HG02943 (cell line): ENCODE results near the gene ROBO1.

Experiments
- ATAC-seq: cut with Tn5 transposase; IDR thresholded peaks from one replicate; pipeline ENCODE4 v1.9.1; 2021; ENCODE audit warnings: mild to moderate bottlenecking, low read depth, moderate library complexity; ENCODE audit not compliant: unreplicated experiment

Gene ROBO1

DNA sequence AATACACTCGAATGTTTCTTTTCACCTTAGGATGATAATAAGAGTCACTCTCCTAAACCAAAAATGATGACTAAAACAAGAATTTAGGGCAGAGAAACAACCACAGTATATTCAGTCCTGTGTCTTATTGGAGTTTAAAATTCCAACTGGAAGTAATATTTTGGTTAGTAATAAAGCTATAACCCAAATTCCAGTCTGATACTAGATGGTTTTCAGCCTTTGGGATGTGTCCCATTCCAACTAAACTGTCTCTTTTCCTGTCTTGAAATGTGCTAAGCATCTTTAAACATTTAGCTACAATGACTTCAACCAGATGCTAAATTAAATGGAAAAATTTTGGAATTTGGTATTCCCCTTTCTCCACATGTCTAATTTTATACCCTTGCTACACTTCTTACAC, 510.0 kb downstream of the ROBO1 start:
- no peak for ATAC-seq

GRCh38 chr3:79255702-79256101, 512.1 kb downstream of the ROBO1 start:
- no peak for ATAC-seq

GRCh38 chr3:79255292-79255691, 512.5 kb downstream of the ROBO1 start:
- no peak for ATAC-seq

DNA sequence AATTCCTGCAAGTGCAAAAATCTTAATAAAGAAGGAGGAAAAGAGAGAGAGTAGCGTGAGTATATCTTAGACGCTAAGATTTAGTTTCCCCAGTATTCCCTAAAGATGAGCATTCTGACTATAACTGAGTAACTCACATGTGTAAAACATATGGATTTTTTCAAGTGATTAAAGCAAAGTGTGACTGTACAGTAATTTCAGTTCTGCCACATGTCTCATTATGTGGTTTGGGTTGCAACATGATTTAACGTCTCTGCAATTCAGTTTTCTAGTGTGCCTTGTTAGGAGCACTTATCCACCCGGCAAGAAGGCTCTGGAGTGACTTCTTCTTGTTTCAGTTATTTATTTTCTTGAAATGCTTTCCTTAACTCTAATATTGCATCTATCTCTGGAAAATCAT, 514.1 kb downstream of the ROBO1 start:
- ATAC-seq = no peak

GRCh38 chr3:79253271-79253670, 514.5 kb downstream of the ROBO1 start:
- ATAC-seq = no peak

GRCh38 chr3:79250746-79251145, 517.1 kb downstream of the ROBO1 start:
- no peak for ATAC-seq

- ATAC-seq = no peak
Measured at GRCh38 chr3:79249701-79250100, 518.1 kb downstream of the ROBO1 start.

DNA sequence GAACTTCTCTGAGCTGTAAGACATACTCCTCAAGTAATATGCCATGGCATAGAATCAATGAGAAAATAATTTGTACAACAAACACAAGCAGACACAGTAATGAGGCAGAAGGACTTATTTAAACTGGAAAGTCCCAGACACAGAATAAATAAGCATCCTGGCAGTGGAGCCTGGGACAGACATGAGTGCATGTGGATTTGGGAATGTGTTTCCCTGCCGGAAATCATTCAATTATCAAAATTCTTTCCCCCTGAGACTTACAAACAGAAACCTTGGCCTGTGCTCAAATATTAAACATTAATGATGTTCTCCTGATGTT, 520.1 kb downstream of the ROBO1 start:
- ATAC-seq = no peak

DNA sequence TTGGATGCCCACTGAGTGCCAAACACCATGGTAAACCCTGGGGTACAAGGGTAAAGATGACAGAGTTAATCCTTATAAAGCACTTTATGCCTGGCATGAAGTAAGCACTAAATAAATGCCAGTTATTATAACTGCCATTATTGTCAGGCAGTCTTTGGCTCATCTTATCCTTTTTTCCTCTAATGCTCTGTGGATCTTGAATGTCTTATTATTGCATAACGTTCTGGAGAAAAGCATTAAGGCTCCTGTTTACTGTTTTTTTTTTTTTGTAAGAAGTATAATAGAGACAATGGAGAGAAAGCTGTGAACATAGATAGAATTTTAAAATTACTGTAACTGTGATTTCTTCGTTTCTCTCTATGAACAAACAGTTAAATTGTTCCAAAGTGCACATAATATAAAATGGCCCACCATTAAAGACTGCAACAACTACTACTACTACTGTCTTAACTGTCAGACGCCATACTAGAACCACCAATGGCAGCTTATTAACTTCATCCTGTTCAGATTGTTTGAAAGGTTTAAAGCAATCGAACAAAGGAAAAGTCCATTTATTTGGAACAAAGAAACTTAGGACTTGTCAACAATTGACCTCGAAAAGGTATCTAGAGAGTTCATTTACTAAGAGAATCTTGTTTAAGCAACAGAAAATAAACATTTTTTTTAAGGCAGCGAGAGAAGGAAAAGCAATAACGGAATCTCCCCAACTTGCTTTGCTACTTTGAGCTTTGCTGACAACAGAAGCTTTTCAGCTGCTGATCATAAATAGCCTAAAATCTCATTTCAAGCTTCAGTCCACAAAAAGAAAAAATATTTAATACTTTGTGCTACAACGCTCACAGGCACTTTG, 520.7 kb downstream of the ROBO1 start:
- no peak for ATAC-seq

- no peak for ATAC-seq
Measured at GRCh38 chr3:79245284-79246138, 522.3 kb downstream of the ROBO1 start.

DNA sequence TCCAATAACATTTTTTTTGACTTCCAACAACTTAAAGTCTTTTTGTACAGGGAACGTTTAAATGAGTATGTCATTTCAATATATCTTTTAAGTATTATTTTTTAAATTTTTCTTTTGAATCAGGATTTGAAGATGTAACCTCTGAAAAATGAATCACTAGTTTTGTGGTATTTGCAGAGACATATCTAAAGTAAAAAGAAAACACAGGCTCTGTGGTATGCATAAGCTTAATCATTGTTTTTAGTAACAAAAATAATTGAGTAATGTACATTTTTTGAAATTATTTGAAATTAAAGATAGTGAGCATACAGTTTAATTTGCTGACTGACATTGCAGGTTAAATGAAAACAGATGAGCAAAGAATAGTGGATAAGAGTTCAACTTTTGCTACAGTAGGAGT, 531.3 kb downstream of the ROBO1 start:
- no peak for ATAC-seq

- no peak for ATAC-seq
Measured at GRCh38 chr3:79233431-79234060, 534.3 kb downstream of the ROBO1 start.

DNA sequence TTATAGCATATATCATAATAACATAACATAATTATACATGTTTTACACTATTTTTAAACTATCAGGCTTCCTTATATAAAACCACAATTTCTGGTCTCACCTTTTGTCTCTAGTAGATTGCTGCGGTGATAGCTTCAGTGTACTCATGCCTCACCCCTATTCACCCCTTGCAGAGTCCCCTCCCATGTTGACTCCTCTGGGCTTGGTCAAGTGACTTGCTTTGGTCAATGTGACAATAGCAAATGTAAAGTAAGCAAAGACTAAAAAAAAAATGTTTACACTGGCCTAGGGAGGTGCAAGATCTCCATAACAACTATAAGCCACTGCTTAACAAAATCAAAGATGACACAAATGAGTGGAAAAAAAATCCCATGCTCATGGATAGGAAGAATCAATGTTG, 537.5 kb downstream of the ROBO1 start:
- ATAC-seq = no peak

DNA sequence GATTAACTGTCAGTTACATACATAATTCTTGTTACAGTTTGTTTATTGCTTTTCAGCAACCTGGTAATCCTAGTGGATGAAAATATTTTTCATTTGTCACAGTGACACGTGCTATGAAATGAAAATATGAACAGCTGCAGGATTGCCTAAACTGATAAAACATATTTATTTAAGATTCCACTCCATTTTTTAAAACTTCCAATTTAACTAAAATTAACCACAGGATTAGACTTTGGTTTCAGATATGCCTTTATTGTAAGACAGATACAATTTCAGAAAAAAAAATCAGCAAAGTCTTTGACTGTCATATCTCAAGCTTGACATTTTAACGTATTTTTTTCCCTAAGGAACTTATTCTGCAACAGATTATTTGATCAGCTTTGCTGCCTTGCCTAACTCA, 550.7 kb downstream of the ROBO1 start:
- ATAC-seq = no peak

DNA sequence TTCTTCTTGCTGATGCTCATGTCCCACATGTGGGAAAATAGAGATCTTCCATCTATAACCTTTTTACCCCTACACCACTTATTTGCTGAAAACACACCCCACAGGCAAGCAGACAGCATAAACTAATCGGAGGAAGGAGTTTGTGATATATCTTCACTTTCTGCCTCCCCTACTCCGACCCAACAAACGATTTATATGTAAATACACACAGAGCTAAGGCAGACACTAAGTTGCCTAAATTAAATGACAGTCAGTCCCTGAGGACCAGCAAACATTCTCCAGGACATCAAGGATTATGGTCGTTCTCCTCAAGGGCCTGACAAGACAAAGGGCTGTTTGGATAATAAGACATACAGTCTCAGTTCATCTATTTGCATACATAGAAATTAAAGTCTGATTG, 552.5 kb downstream of the ROBO1 start:
- ATAC-seq = no peak

DNA sequence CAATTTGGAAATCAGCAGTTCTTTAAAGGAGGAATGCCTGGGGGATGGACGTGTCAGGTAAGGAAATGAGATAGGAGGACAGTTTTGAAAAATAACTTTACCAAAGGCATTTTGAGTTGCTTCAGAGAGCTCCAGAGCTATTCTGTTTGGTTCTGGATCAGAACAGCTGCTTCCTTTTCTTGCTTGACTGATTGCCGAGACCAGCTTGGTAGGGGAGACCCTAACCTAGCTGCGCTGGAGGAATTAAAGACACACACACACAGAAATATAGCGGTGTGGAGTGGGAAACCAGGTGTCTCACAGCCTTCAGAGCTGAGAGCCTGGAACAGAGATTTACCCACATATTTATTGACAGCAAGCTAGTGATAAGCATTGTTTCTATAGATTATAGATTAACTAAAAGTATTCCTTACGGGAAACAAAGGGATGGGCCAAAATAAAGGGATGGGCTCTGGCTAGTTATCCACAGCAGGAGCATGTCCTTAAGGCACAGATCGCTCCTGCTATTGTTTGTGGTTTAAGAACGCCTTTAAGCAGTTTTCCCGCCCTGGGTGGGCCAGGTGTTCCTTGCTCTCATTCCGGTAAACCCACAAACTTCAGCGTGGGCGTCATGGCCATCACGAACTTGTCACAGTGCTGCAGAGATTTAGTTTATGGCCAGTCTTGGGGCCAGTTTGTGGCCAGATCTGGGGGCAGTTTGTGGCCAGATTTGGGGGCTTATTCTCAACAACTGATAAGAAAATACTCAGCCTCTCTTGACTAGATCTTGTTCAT, 556.0 kb downstream of the ROBO1 start:
- ATAC-seq = no peak

- ATAC-seq = no peak
Measured at GRCh38 chr3:79204351-79204750, 563.4 kb downstream of the ROBO1 start.

- ATAC-seq = no peak
Measured at GRCh38 chr3:79203144-79203519, 564.7 kb downstream of the ROBO1 start.

GRCh38 chr3:79202471-79203143, 565.2 kb downstream of the ROBO1 start:
- no peak for ATAC-seq

DNA sequence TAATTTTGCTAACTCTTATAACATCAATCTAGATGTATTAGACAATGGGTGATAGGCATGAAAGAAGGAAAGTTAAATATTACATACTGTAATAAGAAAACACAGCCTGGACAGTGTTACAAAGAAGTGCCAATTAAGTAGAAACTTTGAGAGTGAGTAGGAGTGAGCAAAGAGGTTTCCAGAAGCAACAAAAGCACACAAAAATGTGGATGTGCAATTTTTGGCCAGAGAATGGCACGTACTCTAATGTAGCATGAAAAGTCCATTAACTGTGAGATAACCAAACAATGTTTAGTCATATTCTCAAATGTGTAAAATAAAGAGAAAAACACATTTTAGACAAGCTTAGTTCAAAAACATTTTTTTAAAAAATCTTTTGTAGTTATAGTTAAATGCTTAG, 567.3 kb downstream of the ROBO1 start:
- ATAC-seq = no peak
